ENCODE data around the gene PTPN13.

PTPN13 gene

DNA sequence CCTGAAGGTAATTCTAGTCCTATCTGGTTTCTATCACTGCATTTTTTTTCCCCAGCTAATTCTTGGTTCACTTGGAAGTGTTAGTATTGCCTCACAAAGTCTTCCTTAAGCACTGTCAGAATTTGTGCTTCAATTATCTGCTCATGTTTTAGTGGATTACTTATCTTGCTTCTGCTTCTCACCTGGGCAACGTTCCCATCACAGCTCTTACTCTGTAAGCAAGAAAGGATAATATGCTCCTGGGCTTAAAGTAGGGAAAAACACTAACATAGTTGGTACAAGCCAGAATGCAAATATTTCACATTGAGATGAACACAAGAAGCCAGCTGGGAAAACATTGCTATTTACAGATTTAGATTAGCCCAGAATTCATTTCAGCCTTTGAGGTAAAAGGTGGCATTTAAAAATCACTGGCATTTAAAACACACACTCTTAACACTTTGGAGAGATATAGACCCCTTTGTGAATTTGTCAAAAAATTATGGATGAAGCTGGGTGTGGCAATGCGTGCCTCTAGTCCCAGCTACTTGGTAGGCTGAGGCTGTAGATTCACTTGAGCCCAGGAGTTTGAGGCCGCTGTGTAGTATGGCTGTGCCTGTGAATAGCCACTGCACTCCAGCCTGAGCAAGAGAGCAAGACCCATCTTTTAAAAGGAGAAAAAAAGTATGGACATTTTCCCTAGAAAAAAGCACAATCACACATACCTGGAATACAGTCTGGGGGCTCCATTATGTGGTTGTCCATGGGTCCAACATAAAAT is 6.6 kb upstream of the PTPN13 start:
- no peak for DNase-seq (ENCODE audit: low spot score)

DNA sequence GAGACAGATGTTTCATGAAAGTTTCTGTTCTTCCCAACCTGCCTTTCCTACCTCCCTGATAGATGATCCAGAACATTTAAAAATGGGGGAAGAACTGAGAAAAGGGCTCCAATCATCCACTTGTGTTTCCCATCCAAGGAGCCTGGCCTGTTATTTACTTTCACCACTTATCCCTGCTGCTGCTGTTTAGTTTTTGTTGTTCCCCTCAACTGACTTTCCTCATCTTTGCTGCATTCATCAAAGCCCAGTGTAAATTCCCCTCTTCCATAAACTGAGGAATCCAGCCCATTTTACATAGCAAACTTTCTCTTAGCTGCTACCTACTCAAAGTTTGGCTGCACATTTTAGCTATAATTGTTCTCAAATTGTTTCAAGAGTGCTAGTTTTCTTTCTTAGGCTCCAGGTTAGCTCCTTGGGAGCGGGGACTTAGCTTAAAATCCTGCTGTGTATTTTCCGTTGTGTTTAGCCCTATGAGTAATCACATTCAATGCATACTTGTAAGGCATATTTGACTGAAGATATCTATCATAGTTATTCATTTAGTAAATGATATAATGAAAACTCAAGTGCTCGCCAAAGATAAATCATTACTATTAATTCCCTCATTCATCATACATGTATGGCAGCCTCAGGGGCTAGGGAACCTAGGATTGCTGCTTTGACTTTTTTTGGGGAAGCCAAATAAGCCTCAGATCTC is 1.4 kb upstream of the PTPN13 start:
- DNase-seq (ENCODE audit: low spot score) = no peak

DNA sequence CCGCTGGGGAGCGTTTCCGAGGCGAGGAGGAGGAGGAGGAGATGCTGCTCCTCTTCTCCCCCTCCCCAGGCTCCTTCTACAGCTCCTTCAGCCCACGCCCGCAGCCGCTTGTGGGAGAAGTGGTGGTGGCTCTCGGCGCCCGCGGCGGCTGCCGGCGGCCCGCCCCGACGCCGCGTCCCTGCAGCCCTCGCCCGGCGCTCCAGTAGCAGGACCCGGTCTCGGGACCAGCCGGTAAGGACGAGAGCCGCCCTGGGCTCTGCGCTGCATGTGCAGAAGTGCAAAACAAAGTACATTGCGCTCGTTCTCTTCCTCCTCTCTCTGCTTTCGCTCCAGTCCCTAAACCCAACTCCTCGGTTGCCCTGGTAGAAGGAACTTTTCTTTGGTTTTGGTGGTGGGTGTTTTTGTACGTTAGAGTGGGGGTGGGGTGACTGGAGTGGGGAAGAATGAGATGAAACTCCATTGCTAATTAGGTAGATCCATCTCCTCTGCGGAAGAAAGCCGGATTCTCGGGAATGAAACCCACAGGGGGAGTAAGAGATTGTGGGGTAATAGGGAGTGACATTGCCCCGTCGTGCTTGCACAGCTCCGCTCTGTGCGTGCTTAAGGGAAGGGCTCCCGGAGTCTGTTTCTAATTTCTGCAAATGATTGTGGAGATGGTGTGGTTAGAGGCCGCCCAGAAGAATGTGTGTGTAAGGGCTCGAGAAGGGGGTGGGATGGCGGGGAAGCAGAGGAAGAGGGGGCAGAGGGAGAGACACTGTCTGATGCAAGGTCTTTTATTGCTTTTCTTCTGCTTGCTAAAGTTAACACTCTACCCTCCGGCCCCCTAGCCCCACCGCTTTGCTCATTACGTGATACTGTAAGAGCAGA is 677 bp downstream of the PTPN13 start:
- peak; percentile 64 for DNase-seq (ENCODE audit: low spot score)

DNA sequence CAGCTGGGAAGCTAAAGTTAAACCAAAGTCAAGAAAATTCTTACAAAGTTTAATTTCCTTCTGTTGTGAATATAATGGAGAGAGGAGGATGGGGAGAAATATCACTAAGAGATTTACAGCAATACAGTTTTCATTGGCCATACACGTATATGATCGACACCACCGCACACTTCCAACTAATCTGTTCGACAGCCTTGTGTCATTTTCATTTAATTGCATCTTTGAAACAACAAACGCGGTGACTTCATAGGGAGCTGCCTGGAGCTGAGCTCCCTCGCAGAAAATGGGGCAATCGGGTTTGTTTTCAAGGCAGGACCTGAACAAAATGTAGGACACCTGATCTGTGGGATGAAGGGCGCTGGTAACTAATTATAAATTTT is 1.3 kb downstream of the PTPN13 start:
- DNase-seq (ENCODE audit: low spot score) = no peak

DNA sequence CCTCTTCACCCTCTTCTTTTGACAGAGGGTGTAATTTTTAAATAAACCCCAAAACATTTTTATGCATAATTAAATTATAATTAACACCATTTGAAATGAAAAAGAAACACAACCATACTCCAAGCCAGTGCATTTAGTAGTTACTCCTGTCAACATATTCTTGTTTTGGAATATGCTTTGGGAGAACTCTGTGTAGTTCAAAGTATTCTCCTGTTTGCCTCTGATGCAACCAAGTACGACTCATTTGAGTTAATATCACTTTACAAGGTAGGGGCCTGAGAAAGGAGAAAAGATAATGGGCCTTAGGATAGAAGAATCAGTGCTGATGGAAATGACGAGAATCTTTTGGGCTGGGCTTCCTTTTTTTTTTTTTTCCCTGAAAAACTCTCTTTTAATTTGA is 2.7 kb downstream of the PTPN13 start:
- no peak for DNase-seq (ENCODE audit: low spot score)

DNA sequence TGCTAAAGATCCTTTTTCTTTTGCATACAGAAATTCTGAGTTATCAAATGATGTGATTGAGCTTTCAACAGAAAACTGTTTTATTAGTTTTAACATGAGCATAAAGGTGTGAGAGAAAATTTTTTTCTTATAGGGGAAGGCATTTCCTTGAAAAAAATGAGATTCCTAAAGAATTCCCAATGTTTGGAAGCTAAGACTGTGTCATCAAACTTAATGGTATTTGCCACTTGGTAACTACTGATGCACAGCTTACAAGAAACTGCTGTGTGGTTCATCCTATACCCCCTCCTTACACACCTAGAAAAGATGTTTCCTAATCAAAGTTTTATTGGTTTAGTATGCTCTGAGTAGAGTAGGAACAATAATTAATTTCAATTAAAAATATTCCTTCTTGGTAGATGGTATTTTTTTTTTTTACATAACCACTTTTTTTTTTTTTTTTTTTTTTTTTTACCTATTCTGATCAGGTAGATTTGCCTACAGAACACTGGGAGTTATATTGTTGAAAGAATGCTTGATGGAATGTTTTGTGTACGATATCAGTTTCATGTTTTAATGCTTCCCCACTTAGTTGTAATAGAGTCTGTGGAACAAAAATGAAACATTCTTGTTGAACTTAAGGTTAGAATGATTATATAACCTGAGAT is 6.0 kb downstream of the PTPN13 start:
- DNase-seq (ENCODE audit: low spot score) = no peak

DNA sequence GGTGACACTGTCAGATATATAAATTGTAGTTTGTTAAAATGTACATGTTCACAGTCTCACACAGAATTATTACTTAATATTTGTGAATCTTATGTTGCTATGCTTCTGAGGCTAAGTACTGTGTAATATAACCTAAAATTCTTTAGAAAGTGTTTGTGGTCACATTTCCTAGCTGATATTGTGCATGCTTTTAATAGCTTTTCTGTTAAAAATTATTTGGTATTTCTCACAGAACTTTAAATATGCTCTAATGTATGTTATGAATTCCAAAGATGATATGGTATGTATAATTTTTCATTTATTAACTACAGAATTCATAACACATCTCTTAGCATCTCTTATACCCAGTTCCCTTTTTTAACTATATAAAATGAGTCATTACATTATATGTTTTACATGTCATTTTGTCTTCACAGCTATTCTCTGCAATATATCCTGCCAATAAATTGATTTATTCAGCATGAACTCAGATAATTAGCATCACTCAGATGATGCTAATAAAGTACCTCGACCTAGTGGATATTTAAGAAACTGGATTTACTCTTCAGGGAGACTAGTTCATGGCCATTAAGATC is 9.3 kb downstream of the PTPN13 start:
- no peak for DNase-seq (ENCODE audit: low spot score)

DNA sequence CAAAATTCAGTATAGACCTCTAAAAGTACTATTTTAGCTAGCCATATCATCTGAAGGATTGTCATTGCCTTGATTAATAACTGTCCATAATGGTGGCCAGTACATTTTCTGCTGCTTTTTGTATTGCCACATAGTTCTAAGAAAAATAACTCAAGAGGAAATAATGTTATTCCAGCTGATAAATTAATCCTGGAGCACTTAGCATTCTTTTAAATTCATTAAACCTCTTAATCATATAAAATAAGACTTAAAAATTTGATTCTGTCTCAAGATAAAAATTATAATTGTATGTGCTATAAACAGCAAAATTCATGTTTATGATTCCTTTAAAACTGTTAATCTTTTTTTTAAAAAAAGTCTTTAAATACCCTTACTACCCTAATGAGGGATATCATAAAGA is 12.7 kb downstream of the PTPN13 start:
- no peak for DNase-seq (ENCODE audit: low spot score)

DNA sequence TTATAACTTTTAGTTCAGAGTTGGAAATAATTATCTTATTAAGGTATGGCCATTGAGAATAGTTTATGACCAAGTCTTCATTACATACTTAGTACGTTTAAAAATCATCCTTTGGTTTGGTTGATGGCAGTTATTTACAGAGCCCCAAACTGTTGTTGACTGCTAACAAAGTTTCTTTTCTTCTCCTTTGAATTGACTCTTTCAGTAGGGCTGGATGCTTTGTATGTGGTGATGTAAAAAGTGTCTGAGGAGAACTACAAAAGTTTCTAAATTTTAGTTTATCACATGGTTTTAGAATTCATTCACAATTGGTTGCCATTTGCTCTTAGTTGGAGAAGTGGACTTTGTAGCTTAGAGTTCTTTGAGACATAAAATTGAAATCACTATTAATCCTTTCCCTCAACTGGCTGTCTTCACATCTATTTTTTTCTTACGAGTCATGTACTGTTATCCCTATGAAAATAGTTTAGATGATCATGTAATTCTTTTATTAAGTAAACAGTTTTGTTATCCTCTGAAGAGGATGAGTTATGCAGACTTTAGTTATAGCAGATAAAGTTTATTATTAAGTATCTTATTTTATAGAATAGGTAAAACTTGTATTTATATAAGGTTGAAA is 14.8 kb downstream of the PTPN13 start:
- DNase-seq (ENCODE audit: low spot score) = no peak

DNA sequence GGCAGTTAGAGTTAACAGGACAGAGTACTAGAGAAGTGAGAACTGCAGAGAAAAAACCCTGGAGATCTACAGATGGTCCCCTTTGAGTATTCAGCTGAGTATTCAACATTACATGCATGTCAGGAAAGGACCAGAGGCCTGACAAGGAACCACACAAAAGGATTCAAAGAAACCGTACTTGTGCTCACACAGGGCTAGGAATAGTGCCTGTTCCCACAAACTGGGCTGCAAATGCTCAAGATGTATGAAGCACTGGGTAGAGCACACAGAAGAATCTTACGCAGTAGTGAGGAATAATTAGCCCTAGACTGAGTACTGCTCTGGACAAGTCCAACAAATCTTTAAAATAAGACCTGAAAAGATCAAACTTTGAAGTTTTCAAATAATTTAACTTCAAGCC is 17.6 kb downstream of the PTPN13 start:
- no peak for DNase-seq (ENCODE audit: low spot score)

DNA sequence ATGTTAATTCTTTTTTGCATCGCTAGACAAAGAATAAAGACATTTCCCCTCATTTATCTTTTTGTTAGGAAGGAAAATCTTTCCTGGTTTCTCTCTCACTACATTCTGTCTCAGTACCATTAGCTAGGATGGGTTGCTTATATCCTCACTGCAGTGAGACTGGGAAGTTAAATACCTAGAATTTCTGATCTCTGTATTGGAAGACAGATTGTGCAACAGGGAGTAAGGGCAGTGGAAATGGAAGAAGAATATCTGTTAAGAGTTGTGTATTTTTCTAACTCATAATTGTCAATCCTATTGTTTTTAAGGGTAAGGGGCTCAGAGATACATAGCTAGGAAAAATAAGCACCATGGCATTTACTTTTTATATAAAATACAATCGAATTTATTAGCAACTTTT is 19.6 kb downstream of the PTPN13 start:
- no peak for DNase-seq (ENCODE audit: low spot score)

DNA sequence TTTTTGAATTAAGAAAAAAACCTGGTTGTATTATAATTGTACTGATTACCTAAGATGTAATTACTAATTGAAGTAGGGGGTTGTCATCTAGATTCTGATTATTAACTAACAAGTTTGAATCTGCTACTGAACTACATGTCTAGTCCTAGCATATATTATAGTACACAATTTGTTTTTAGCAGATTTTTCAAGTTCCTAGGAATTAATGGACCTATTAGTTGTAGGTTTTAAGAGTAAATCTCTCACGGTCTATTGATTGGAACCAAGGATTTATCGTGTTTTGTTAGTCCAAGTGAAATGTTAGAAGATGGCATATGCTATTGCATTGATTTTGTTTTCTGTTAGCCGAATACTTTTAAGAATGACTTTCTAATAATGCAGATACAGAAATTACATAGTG is 20.8 kb downstream of the PTPN13 start:
- no peak for DNase-seq (ENCODE audit: low spot score)

DNA sequence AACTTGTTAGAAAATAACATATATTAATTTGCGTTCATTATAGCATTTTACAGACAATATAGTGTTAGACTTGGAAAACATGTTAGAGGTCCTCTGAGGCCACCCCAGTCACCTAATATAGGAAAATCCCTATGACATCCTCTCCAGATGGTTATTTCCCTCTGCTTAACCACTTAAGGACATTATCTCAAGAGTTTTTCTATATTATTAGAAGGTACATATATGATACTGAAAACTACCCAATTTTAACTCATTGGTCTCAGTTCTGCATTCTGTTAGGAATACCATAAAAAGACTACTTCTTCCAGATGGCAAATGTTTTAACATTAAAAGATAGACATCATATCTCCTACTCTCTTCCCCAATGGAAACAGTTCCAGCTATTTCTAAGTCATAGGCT is 21.4 kb downstream of the PTPN13 start:
- no peak for DNase-seq (ENCODE audit: low spot score)

DNA sequence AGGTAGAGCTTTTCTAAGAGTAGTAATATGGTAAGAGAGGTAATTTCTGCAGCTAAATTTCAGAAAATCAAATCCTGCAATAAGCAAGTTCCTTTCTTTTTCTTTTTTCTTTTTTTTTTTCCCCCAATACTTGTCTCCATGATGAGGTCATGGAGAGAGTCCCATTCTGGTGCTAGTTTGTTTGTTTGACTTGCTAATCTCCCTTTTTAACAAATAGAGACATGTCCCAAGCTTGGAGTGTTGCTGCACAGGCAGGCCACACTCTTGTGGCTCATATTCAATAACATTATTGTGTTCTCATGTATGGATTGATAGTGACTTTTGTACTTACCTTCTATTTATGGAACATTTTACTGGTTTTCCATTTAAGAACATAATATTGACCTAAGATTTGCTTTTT is 25.5 kb downstream of the PTPN13 start:
- DNase-seq (ENCODE audit: low spot score) = no peak

DNA sequence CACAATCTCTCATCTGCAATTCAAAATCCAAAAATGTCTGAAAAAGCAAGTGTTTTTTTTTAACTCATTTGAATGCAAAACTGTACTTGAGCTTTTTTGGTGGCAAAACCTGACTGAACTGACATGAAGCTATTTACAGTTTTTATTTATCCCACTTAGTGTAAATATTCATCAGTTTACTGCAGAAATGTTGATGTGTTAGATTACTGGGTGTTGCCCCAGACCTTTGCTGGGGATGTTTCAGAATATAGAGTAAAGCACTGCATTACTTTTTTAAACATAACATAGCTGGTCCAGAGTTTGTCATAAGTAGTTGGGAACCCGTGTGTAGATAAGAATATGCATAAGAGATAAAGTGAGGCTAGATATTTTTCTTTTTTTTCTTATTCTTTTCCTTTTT is 27.3 kb downstream of the PTPN13 start:
- DNase-seq (ENCODE audit: low spot score) = no peak

DNA sequence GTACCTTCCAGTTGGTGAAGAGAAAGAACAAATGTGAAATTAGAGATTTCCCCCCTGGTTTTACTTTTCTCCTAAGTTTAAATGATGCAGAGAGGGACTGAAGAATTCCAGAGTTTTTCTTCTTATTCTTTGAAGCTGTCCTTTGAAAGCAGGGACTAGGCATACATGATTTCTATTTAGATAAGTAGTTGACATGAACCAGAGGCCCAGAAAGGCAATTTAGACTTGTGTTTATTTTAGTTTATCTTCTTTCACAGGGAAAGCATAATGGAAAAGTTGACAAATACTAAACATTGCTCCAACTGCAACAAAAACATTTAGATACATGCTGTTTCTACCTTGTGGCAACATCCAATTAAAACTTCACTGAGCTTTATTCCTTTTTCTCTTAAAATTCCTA is 32.0 kb downstream of the PTPN13 start:
- DNase-seq (ENCODE audit: low spot score) = no peak

DNA sequence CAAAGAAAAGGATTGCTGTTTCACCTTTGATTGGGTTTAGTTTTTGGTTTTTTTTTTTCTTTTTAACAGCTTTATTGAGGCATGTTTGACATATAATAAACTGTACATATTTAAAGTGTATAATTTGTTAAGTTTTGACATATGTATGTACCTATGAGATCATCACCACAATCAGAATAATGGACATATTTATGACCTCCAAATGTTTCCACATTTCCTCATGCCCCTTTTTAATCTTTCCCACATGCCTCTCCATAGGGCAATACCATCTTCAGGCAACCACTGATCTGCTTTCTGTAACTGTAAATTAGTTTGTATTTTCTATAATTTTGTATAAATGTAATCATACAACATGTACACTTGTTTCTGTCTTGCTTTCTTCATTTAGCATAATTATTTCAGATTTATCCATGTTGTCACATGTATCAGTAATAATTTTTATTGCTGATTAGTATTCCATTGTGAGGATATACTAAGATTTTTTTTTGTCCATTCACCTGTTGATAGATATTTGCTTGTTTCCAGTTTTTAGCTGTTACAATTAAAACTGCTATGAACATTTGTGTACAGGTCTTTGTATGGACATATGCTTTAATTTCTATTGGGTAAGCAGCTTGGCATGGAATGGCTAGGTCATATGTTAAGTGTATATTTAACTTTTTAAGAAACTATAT is 33.5 kb downstream of the PTPN13 start:
- DNase-seq (ENCODE audit: low spot score) = no peak

DNA sequence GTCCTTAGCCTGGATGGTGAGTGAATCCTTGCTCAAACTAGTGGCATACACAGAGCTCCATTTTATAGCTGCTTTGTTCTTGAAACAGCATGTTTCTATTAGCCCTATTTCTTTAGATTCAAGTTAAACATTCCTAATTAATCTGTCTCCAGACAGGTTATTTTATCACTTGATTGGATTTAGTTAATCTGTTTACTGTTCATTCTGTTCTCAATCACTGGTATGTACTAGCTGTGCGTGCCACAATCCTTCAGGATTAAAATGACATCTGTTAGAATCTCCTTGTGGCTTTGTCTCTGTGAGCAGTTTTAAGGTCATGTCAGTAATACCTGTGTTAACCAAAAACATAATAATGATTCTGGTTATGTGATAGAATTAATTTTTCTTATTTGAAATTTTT is 36.5 kb downstream of the PTPN13 start:
- DNase-seq (ENCODE audit: low spot score) = no peak

DNA sequence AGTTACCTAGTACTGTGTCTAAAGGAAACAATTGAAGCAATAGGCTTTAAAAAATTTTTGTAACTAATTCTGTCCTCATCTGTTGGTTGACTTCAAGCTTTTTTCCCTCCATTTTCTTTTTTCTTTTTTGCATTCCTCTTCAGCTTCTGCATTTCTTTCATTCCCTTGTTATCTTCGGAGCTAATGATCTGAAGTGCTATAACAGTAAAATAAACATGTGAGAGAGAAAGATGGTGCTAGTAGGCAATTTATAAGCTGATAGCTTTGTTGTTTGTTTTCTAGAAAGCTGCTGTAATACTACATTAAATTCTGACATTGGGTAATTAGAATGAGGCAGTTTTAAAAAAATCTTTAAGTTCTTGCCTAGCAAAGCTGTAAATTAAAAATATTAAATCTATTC is 37.1 kb downstream of the PTPN13 start:
- no peak for DNase-seq (ENCODE audit: low spot score)

DNA sequence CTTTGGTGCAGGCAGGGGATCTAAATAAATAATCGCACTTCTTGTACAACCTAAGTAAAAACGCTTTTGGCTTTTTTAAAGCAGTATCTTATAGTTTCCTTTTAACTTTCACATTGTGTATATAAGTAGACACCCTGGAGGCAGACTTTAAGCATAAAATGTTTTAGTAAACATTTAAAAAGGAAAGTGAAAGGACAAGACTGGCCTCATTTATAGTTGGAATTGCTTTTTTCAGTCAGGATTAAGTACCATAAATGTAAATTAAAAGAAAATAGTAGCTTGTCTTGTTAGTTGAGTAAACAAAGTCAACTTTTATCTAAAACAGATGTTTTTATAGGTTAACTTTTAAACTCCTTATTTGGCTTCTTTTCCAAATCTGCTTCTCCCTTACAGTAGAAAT is 39.7 kb downstream of the PTPN13 start:
- no peak for DNase-seq (ENCODE audit: low spot score)

DNA sequence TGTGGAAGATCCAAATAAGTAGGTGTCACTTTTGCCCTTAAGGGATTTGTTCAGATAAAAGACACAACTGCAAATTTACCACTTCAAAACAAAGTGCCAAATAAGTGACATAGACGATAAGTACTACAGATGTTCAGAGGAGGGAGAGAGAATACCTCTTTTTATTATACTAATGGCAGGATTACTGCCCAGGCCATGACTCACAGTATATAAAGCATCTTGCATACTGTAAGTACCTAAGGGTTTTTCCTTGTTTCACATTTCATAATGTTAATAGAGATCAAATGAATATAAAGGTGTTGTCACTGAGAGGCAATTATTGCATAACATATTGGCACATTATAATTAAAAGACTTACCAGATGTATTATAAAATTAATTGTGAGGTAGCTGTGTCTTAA is 46.4 kb downstream of the PTPN13 start:
- DNase-seq (ENCODE audit: low spot score) = no peak

Data from ecto neural progenitor cell (in vitro differentiated cells).